GM21360 (cell line): ENCODE results near the gene SLC35E1.
A peak's percentile ranks its signal among the peaks of the same experiment; 100 is the strongest.
"Not testable (repeated sequence)": the region's sequence is repeated elsewhere in the genome, so short reads cannot be mapped to it uniquely, and the experiment has no call there.

Source experiments
- ATAC-seq: cut with Tn5 transposase; IDR thresholded peaks from one replicate; pipeline ENCODE4 v1.9.1; 2021; ENCODE audit warnings: mild to moderate bottlenecking, moderate library complexity; ENCODE audit not compliant: unreplicated experiment

SLC35E1 gene

GRCh38 chr19:16554776-16555175, 17.4 kb downstream of the SLC35E1 start:
- ATAC-seq = no peak

GRCh38 chr19:16551902-16552301, 20.3 kb downstream of the SLC35E1 start:
- not testable (repeated sequence) for ATAC-seq

- no peak for ATAC-seq
Observed at GRCh38 chr19:16548956-16549355, 23.3 kb downstream of the SLC35E1 start.

- ATAC-seq = no peak
Observed at GRCh38 chr19:16544473-16545231, 27.6 kb downstream of the SLC35E1 start.

- not testable (repeated sequence) for ATAC-seq
Observed at GRCh38 chr19:16543734-16544133, 28.5 kb downstream of the SLC35E1 start.

GRCh38 chr19:16542910-16543472, 29.2 kb downstream of the SLC35E1 start:
- no peak for ATAC-seq

- ATAC-seq = peak; percentile 74
Observed at GRCh38 chr19:16542045-16542909, 29.9 kb downstream of the SLC35E1 start, which contains the start of gene CHERP. TSS of gene CHERP (minus strand) at chr19:16542437. CDS start at chr19:16542378, 59 bp downstream.

GRCh38 chr19:16541526-16542044, 30.6 kb downstream of the SLC35E1 start:
- ATAC-seq = peak; percentile 10

- ATAC-seq = no peak
Observed at GRCh38 chr19:16540948-16541347, 31.3 kb downstream of the SLC35E1 start.

GRCh38 chr19:16537111-16537510, 35.1 kb downstream of the SLC35E1 start:
- no peak for ATAC-seq

GRCh38 chr19:16536130-16536529, 36.1 kb downstream of the SLC35E1 start:
- ATAC-seq = no peak

GRCh38 chr19:16535381-16535780, 36.8 kb downstream of the SLC35E1 start:
- ATAC-seq = no peak

- ATAC-seq = no peak
Observed at GRCh38 chr19:16532440-16533234, 39.6 kb downstream of the SLC35E1 start.

- no peak for ATAC-seq
Observed at GRCh38 chr19:16531380-16531669, 40.9 kb downstream of the SLC35E1 start.

GRCh38 chr19:16530540-16531379, 41.5 kb downstream of the SLC35E1 start:
- no peak for ATAC-seq

GRCh38 chr19:16529466-16530144, 42.6 kb downstream of the SLC35E1 start:
- ATAC-seq = no peak

GRCh38 chr19:16527971-16528521, 44.2 kb downstream of the SLC35E1 start:
- no peak for ATAC-seq

- no peak for ATAC-seq
Observed at GRCh38 chr19:16527334-16527935, 44.8 kb downstream of the SLC35E1 start.
